GM06990 (cell line): Measurements from ENCODE around the gene DNAI1.

Source experiments
- DNase-seq: peaks from one replicate; pipeline ENCODE4 v3.0.0-alpha.2; 2011; ENCODE audit not compliant: insufficient read length; ENCODE audit errors: extremely low read depth
- H3K27me3 ChIP-seq: replicated peaks from 2 replicates; pipeline ENCODE4 v1.6.0; 2011; ENCODE audit warnings: low read length; ENCODE audit not compliant: control insufficient read depth, insufficient read depth
- H3K36me3 ChIP-seq: 2 replicates; pipeline ENCODE4 v1.5.1; 2011; ENCODE audit warnings: low read length; ENCODE audit not compliant: control insufficient read depth, insufficient read depth
- H3K4me3 ChIP-seq: replicated peaks from 2 replicates; pipeline ENCODE4 v1.5.1; 2011; ENCODE audit warnings: low read depth, mild to moderate bottlenecking, control low read depth, low read length
- TF ChIP-seq, protein P1 (sequence below): IDR thresholded peaks from 2 replicates; pipeline ENCODE4 v1.5.1; 2011; ENCODE audit warnings: low read length, control low read depth, mild to moderate bottlenecking, inconsistent platforms; ENCODE audit not compliant: insufficient read depth, poor library complexity, severe bottlenecking

The DNAI1 gene

DNA sequence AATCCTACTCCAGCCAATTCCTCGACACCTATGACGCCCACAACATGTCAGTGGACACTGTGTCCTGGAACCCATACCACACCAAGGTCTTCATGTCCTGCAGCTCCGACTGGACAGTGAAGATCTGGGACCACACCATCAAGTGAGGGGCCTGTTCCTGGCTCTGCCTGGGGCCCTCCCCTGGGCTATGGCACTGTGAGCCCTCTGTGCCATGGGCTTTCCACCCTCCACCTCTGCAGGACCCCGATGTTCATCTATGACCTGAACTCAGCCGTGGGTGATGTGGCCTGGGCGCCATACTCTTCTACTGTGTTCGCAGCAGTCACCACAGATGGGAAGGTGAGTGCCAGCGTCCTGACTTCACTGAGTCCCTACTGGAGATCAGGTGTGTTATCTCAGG, 55.8 kb downstream of the DNAI1 start:
- peaks cover 3% of the 10 kb centered on the region for H3K27me3 ChIP-seq
- DNase-seq = no peak
- H3K4me3 ChIP-seq = no peak overlapping the region
- H3K36me3 ChIP-seq = no peaks in the 10 kb centered on the region
- TF ChIP-seq, protein P1, sequence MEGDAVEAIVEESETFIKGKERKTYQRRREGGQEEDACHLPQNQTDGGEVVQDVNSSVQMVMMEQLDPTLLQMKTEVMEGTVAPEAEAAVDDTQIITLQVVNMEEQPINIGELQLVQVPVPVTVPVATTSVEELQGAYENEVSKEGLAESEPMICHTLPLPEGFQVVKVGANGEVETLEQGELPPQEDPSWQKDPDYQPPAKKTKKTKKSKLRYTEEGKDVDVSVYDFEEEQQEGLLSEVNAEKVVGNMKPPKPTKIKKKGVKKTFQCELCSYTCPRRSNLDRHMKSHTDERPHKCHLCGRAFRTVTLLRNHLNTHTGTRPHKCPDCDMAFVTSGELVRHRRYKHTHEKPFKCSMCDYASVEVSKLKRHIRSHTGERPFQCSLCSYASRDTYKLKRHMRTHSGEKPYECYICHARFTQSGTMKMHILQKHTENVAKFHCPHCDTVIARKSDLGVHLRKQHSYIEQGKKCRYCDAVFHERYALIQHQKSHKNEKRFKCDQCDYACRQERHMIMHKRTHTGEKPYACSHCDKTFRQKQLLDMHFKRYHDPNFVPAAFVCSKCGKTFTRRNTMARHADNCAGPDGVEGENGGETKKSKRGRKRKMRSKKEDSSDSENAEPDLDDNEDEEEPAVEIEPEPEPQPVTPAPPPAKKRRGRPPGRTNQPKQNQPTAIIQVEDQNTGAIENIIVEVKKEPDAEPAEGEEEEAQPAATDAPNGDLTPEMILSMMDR = no peak

DNA sequence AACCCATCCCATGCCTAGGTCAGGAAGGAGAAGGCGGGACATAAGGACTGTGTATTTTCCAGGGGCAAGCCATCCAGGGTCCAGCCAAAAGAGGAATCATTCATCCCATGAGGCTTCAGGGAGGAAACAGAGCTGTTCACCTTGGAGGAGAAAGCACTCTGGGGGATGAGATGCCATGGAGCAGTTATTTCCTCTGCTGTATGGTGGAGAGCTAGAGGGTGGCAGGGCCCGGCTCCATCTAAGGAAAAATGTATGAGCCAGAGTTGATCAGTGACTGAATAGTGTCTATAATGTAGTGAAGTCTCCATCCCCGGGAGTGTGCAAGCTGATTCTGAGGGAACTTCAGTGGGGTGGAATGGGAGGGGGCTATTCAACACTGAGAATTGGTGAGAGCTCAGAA, 56.2 kb downstream of the DNAI1 start:
- Histone ChIP-seq H3K36me3 (no peaks in the 10 kb centered on the region), H3K27me3 (peaks cover 6% of the 10 kb centered on the region), H3K4me3 (no peak overlapping the region)
- TF ChIP-seq, protein P1 = no peak
- no peak for DNase-seq

DNA sequence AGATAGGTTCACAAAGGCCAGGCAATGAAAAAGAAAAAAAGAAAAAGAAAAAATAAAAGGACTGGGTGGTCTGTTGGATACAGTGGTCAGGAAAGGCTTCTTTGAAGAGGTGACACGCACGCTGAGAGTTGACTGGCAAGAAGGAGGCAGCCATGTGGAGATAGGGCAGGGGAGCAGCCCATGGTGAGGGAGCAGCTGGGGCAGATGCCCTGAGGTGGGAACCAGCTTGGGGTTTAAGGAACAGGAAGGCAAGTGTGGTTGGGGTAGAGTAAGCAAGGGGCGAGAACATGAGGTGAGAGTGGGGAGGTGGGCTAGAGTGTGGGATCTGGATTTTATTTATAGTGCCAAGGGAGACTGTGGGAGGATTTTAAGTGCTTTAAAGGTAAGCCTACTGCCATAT, 57.4 kb downstream of the DNAI1 start:
- DNase-seq = no peak
- H3K36me3 ChIP-seq = no peaks in the 10 kb centered on the region
- H3K27me3 ChIP-seq = peaks cover 5% of the 10 kb centered on the region
- no peak overlapping the region for H3K4me3 ChIP-seq
- TF ChIP-seq, protein P1 = no peak

DNA sequence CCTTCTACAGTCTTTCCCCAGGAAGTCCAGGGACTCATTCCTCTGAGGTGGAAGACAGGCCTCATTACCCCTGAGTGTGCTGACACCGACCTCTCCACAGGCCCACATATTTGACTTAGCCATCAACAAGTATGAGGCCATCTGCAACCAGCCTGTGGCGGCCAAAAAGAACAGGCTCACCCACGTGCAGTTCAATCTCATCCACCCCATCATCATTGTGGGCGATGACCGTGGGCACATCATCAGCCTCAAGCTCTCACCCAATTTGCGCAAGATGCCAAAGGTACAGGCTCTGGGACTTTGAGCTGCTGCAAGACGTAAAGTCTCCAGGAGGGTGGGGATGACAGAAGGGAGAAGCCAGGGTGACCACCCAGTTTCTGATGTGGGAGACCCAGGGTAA, 58.6 kb downstream of the DNAI1 start:
- H3K27me3 ChIP-seq = peaks cover 4% of the 10 kb centered on the region
- TF ChIP-seq, protein P1 = no peak
- no peak overlapping the region for H3K4me3 ChIP-seq
- no peak for DNase-seq
- no peaks in the 10 kb centered on the region for H3K36me3 ChIP-seq

DNA sequence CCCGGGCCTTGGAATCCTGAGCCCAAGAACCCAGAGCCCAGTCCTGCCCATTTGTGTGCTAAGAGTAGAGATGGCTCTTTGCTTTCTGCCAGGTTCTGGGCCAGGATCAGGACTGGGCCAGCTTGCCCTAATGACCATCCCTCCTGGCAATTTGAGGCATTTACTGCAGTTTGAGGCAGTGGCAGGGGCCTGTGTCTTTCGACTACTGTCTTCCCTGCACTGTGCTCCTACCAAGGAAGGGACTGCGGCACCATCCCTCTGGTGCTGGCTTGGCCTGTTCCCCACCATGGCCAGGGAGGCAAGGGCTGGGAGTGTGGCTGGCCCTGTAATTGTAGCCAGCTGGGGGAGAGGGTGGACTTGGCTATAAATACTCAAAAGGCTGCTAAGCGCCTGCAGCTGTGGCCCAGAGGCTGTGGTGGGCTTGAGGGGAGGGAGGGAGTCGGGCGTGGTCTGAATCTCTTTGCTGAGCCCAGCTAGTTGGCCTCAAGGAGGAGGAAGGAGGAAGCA, 59.6 kb downstream of the DNAI1 start:
- H3K4me3 ChIP-seq = no peak overlapping the region
- TF ChIP-seq, protein P1 = no peak
- H3K36me3 ChIP-seq = no peaks in the 10 kb centered on the region
- no peak for DNase-seq
- peaks cover 7% of the 10 kb centered on the region for H3K27me3 ChIP-seq

DNA sequence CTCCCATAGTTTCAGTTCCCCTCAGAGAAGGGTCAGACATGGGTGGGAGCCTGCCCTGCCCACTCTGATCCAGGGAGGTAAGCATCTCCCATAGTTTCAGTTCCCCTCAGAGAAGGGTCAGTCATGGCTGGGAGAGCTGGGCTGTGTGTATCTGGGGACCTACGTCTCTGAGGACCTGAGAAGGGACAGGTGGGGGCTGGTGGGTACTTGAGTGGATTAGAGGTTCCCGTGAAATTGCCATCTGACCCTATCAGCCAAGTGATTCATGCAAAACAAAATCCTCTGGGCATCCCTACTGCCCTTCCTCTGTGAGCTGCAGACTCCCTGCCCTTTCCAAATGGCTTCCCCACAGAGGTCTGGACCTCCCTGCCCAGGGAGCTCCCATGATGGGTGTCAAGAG, 60.3 kb downstream of the DNAI1 start:
- H3K36me3 ChIP-seq = no peaks in the 10 kb centered on the region
- DNase-seq = no peak
- H3K4me3 ChIP-seq = no peak overlapping the region
- TF ChIP-seq, protein P1 = no peak
- peaks cover 7% of the 10 kb centered on the region for H3K27me3 ChIP-seq
